Activated naive CD8-positive, alpha-beta T cell treated with anti-CD3 and anti-CD28 coated beads, Interleukin-2, amount 50 U/mL, for 24 hours (primary cell): ENCODE results near the gene HCK.
"Not testable (repeated sequence)": the region's sequence is repeated elsewhere in the genome, so short reads cannot be mapped to it uniquely, and the experiment has no call there.

Source experiments
- ATAC-seq: fragments of 150-1000 bp; cut with Tn5 transposase; one replicate; pipeline ENCODE4 v1.10.0; 2021
- DNase-seq: peaks from one replicate; pipeline ENCODE4 v3.0.0; 2021
- H3K27ac Mint-ChIP-seq: one replicate; pipeline ENCODE4 v1.8.0; 2021; ENCODE audit warnings: mild to moderate bottlenecking, mixed read lengths
- H3K27me3 Mint-ChIP-seq: one replicate; pipeline ENCODE4 v1.8.0; 2021; ENCODE audit warnings: mixed read lengths
- H3K36me3 Mint-ChIP-seq: one replicate; pipeline ENCODE4 v1.8.0; 2021; ENCODE audit warnings: low read depth, mixed read lengths
- H3K4me1 Mint-ChIP-seq: one replicate; pipeline ENCODE4 v1.8.0; 2021; ENCODE audit warnings: mixed read lengths
- H3K4me3 Mint-ChIP-seq: one replicate; pipeline ENCODE4 v1.8.0; 2021; ENCODE audit warnings: mild to moderate bottlenecking, moderate library complexity, mixed read lengths
- H3K9me3 Mint-ChIP-seq: one replicate; pipeline ENCODE4 v1.8.0; 2021; ENCODE audit warnings: mixed read lengths

The HCK gene

DNA sequence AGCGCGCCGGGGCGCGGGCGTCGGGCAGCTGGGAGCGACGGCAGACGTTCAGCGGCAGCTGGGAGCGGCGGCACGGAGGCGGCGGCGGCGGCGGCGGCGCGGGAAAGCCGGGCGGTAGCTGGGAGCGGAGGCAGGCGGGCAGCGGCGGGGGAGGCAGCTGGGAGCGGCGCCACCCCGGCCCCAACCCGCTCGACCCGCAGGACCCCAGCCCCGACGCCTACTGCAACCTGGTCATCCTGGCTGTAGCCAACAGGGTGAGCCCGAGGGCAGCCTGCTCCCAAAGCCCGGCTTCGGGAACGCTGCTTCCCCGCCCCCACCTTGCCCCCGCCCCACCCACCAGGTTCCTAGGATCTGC is 32.9 kb upstream of the HCK start:
- no peaks in the 10 kb centered on the region for H3K36me3 Mint-ChIP-seq
- H3K9me3 Mint-ChIP-seq: no peaks in the 10 kb centered on the region
- peaks cover 71% of the 10 kb centered on the region for H3K27me3 Mint-ChIP-seq
- no peak for ATAC-seq
- H3K4me3 Mint-ChIP-seq: peak overlapping the region; percentile 71
- H3K27ac Mint-ChIP-seq: no peak overlapping the region
- no peak for DNase-seq
- peaks cover 19% of the 10 kb centered on the region for H3K4me1 Mint-ChIP-seq

- ATAC-seq: no peak
- no peaks in the 10 kb centered on the region for H3K9me3 Mint-ChIP-seq
- H3K27me3 Mint-ChIP-seq: peaks cover 74% of the 10 kb centered on the region
- H3K27ac Mint-ChIP-seq: no peak overlapping the region
- no peak for DNase-seq
- H3K36me3 Mint-ChIP-seq: no peaks in the 10 kb centered on the region
- peak overlapping the region; percentile 71 for H3K4me3 Mint-ChIP-seq
- peaks cover 19% of the 10 kb centered on the region for H3K4me1 Mint-ChIP-seq
Observed at GRCh38 chr20:32019563-32020463, 32.2 kb upstream of the HCK start.

DNA sequence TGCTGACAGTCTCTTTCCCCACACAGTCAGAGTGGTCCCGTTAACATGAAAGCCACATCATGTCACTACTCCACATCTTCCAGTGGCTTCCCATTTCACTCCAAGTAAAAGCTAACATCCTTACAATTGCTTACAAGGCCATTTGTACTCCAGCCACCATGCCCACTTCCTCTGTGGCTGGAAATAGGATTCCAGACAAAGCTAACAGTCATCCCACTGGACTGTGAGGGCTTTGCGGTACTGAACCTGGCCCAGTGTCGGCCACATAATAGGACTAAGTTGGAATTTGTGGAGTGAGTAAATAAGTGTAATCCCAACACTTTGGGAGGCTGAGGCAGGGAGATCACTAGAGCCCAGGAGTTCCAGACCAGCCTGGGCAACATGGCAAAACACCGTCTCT is 31.0 kb upstream of the HCK start:
- ATAC-seq (no peak), DNase-seq (no peak)
- Mint-ChIP-seq H3K9me3 (no peaks in the 10 kb centered on the region), H3K27ac (no peak overlapping the region), H3K36me3 (no peaks in the 10 kb centered on the region), H3K4me3 (no peak overlapping the region), H3K4me1 (peaks cover 19% of the 10 kb centered on the region), H3K27me3 (peaks cover 69% of the 10 kb centered on the region)

DNA sequence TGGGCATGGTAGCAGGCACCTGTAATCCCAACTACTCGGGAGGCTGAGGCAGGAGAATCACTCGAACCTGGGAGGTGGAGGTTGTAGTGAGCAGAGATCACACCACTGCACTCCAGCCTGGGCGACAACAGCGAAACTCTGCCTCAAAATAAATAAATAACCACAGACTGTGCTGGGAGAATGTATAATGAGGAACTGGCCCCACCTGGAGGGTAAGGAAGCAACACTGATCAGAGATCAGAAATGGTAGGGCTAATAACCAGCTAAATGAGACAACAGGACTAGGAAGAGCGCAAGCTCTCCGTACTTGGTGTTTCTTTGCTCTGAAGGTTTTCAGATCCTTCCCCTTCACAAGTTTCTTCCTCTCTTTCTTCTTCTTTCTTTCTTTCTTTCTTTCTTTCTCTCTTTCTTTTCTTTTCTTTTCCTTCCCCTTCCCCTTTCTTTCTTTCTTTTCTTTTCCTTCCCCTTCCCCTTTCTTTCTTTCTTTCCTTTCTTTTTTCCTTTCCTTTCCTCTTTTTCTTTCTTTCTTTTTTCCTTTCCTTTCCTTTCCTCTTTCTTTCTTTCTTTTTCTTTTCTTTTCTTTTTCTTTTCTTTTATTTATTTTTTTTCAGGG is 27.3 kb upstream of the HCK start:
- no peak for ATAC-seq
- Mint-ChIP-seq H3K27me3 (peaks cover 48% of the 10 kb centered on the region), H3K27ac (no peak overlapping the region), H3K4me1 (peaks cover 6% of the 10 kb centered on the region), H3K36me3 (no peaks in the 10 kb centered on the region), H3K9me3 (no peaks in the 10 kb centered on the region), H3K4me3 (no peak overlapping the region)
- no peak for DNase-seq

- ATAC-seq: no peak
- Mint-ChIP-seq H3K27me3 (peaks cover 31% of the 10 kb centered on the region), H3K4me3 (no peak overlapping the region), H3K4me1 (no peaks in the 10 kb centered on the region), H3K9me3 (no peaks in the 10 kb centered on the region), H3K27ac (no peak overlapping the region), H3K36me3 (no peaks in the 10 kb centered on the region)
- DNase-seq: no peak
Observed at GRCh38 chr20:32027643-32028042, 24.4 kb upstream of the HCK start.

- ATAC-seq (no peak), DNase-seq (no peak)
- Mint-ChIP-seq H3K36me3 (no peaks in the 10 kb centered on the region), H3K27ac (no peak overlapping the region), H3K4me3 (no peak overlapping the region), H3K9me3 (no peaks in the 10 kb centered on the region), H3K27me3 (peaks cover 29% of the 10 kb centered on the region), H3K4me1 (no peaks in the 10 kb centered on the region)
Observed at GRCh38 chr20:32028647-32029372, 23.2 kb upstream of the HCK start.

- Mint-ChIP-seq H3K4me1 (no peaks in the 10 kb centered on the region), H3K27me3 (peaks cover 32% of the 10 kb centered on the region), H3K27ac (no peak overlapping the region), H3K9me3 (no peaks in the 10 kb centered on the region), H3K4me3 (no peak overlapping the region), H3K36me3 (no peaks in the 10 kb centered on the region)
- DNase-seq: no peak
- ATAC-seq: no peak
Observed at GRCh38 chr20:32029561-32029960, 22.5 kb upstream of the HCK start.

DNA sequence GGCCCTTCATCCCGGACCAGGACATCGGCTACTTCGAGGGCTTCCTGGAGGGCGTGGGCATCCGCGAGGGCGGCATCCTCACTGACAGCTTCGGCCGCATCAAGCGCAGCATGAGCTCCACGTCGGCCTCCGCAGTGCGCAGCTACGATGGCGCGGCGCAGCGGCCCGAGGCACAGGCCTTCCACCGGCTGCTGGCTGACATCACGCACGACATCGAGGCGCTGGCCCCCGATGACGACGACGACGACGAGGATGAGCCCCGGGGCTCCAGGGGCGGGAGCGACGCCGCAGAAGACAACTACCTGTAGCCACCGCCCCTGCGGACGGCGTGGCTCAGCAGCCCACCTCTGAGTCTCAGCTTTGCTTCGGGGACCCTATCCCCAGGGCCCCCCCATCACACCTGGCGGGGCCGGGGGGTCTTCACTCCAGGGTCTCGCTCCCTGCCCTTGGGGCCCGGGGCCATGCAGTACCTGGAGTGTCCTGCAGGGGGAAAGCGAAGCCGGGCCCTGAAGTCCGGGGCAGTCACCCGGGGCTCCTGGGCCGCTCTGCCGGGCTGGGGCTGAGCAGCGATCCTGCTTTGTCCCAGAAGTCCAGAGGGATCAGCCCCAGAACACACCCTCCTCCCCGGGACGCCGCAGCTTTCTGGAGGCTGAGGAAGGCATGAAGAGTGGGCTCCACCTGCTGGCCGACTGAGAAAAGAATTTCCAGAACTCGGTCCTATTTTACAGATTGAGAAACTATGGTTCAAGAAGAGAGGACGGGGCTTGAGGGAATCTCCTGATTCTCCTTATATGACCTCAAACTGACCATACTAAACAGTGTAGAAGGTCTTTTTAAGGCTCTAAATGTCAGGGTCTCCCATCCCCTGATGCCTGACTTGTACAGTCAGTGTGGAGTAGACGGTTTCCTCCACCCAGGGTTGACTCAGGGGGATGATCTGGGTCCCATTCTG is 20.8 kb upstream of the HCK start:
- ATAC-seq: peak; percentile 54
- no peak overlapping the region for H3K27ac Mint-ChIP-seq
- peaks cover 37% of the 10 kb centered on the region for H3K27me3 Mint-ChIP-seq
- H3K4me3 Mint-ChIP-seq: no peak overlapping the region
- peaks cover 3% of the 10 kb centered on the region for H3K4me1 Mint-ChIP-seq
- H3K36me3 Mint-ChIP-seq: no peaks in the 10 kb centered on the region
- DNase-seq: peak; percentile 72
- H3K9me3 Mint-ChIP-seq: no peaks in the 10 kb centered on the region

GRCh38 chr20:32033316-32033715 is 18.7 kb upstream of the HCK start:
- H3K9me3 Mint-ChIP-seq: no peaks in the 10 kb centered on the region
- no peak for ATAC-seq
- no peaks in the 10 kb centered on the region for H3K36me3 Mint-ChIP-seq
- peaks cover 40% of the 10 kb centered on the region for H3K27me3 Mint-ChIP-seq
- no peak overlapping the region for H3K27ac Mint-ChIP-seq
- H3K4me3 Mint-ChIP-seq: no peak overlapping the region
- DNase-seq: no peak
- H3K4me1 Mint-ChIP-seq: peaks cover 3% of the 10 kb centered on the region

GRCh38 chr20:32033721-32034120 is 18.3 kb upstream of the HCK start:
- not testable (repeated sequence) for H3K4me1 Mint-ChIP-seq, H3K9me3 Mint-ChIP-seq, H3K4me3 Mint-ChIP-seq, DNase-seq, H3K36me3 Mint-ChIP-seq, ATAC-seq, H3K27ac Mint-ChIP-seq
- peaks cover 42% of the 10 kb centered on the region for H3K27me3 Mint-ChIP-seq

DNA sequence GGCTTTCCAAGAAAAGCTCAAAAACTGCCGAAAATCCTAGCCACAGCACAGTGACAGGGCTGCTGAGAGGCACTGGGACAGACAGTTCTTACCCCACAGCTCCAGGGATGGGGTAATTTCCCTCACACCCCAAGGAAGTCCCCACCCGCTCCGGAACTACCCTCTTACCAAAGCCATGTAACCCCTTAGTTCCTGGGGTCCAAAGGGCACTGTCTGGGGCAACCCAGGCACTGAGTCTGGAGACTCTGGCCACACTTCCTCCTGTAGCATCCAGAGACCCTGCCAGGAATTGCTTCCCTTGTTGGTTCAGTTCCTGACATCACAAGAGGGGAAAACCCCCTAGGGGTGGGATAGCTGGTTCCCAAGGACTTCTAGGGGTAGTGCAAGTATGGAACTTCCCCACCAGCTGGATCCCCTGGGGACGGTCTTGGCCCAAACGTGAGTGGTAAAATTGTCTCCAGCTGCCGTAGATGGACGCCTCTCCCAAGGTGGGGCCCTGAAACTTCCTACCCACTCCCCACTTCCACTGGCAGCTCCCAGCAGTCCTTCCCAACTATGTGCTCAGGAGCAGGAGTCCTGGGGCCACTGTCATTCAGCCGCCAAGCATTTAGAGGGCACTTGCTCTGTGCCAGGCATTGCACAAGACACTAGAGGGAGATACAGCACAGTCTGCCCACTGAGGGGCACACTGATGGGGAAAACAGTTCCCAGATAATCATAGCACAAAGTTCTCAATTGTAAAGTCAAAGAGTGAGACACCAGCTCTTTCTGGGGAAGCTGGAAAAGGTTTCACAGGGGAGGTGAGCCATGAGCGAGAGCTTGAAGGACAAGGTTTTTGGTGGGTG is 17.2 kb upstream of the HCK start:
- no peak overlapping the region for H3K4me3 Mint-ChIP-seq
- no peak overlapping the region for H3K27ac Mint-ChIP-seq
- ATAC-seq (peak; percentile 25), DNase-seq (no peak)
- H3K36me3 Mint-ChIP-seq: no peaks in the 10 kb centered on the region
- H3K27me3 Mint-ChIP-seq: peaks cover 46% of the 10 kb centered on the region
- no peaks in the 10 kb centered on the region for H3K9me3 Mint-ChIP-seq
- H3K4me1 Mint-ChIP-seq: peaks cover 3% of the 10 kb centered on the region

- H3K27ac Mint-ChIP-seq: no peak overlapping the region
- H3K27me3 Mint-ChIP-seq: peaks cover 45% of the 10 kb centered on the region
- ATAC-seq (no peak), DNase-seq (no peak)
- no peaks in the 10 kb centered on the region for H3K9me3 Mint-ChIP-seq
- peaks cover 5% of the 10 kb centered on the region for H3K4me1 Mint-ChIP-seq
- no peaks in the 10 kb centered on the region for H3K36me3 Mint-ChIP-seq
- H3K4me3 Mint-ChIP-seq: no peak overlapping the region
Observed at GRCh38 chr20:32035426-32035779, 16.6 kb upstream of the HCK start.

DNA sequence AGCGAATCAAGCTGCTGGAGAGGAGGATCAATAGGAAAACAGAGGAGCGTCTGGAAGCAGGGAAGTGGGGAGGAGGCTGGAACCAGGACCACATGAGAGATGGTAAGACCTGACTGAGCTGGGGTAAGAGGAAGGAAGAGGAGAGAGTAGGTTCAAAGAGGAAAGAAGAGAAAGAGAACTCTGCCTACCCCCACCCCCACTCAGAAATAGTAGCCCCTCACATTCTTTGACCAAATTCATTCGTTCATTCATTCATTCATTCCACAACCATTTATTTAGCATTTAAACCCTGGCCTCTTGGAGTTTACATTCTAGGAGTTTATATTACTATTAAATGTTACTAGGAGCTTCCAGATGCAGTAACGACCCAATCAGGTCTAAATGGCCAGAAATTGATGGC is 15.8 kb upstream of the HCK start:
- no peak overlapping the region for H3K27ac Mint-ChIP-seq
- ATAC-seq: no peak
- no peaks in the 10 kb centered on the region for H3K9me3 Mint-ChIP-seq
- peaks cover 50% of the 10 kb centered on the region for H3K27me3 Mint-ChIP-seq
- no peaks in the 10 kb centered on the region for H3K36me3 Mint-ChIP-seq
- peaks cover 9% of the 10 kb centered on the region for H3K4me1 Mint-ChIP-seq
- no peak for DNase-seq
- H3K4me3 Mint-ChIP-seq: no peak overlapping the region
